ENCODE results near the gene ADAM30.

ADAM30 gene

GRCh38 chr1:119896303-119896702 is at the start of gene ADAM30:
Gene ADAM30 (minus strand): TSS chr1:119896515. CDS start chr1:119896336, 179 bp downstream.
- DNase-seq: no peak

DNA sequence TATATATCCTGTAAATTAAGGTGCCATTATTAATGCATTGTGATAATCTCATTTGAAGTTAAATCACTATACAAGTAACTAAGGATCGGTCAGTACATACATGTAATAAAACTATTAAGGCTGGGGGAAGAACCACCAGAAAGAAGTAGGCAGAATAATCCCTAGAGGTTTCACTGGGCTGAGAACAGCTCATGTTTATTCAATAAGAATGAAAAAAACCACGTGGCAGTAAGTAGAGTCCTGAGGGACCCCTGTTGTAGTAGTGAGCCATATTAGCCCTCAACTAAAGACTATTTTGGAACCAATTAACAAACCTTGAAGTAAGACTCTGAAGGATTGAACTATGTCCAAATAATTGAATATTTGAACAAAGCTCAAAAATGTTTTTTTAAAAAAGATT is 46.9 kb upstream of the ADAM30 start:
- no peak for DNase-seq

DNA sequence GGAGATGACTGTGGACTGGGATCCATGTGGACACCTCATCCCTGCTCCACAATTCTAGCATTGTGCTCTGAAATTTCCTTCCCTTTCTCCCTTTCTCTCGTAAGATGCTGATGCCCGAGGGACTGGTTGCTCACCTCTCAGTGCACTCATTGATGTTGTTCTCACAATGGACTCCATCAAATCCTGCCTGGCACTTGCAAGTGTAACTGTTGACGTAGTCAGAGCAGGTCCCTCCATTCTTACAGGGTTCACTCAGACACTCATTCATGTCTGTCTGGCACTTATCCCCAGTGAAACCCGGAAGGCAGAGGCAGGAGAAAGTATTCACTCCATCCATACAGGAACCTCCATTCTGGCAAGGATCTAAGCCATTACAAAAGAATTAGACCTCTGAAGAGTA is 45.1 kb upstream of the ADAM30 start:
- DNase-seq: no peak

GRCh38 chr1:119940697-119941096 is 44.4 kb upstream of the ADAM30 start:
- no peak for DNase-seq

GRCh38 chr1:119937198-119937597 is 40.9 kb upstream of the ADAM30 start:
- DNase-seq: no peak

GRCh38 chr1:119935915-119936314 is 39.6 kb upstream of the ADAM30 start:
- DNase-seq: no peak

GRCh38 chr1:119935373-119935772 is 39.1 kb upstream of the ADAM30 start:
- no peak for DNase-seq

DNA sequence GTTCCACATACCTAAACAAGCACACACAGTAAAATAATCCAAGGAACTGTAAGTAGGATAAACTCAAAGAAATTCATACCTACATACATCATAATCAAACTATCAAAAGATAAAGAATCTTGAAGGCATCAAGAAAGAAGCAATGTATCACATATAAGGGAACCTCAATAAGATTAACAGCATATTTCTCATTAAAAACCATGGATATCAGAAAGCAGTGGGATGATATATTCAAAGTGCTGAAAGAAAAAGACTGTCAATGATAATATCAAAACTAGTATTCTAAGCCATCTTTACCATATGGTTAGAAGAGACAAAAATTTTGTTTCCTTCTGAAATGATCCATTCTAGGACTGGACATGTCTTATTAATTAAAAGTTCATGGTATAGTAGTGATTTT is 37.1 kb upstream of the ADAM30 start:
- DNase-seq: no peak

- DNase-seq: no peak
Observed at GRCh38 chr1:119929643-119930315, 33.5 kb upstream of the ADAM30 start.

GRCh38 chr1:119926553-119926952 is 30.2 kb upstream of the ADAM30 start:
- no peak for DNase-seq

- DNase-seq: no peak
Observed at GRCh38 chr1:119924948-119925898, 28.9 kb upstream of the ADAM30 start.

GRCh38 chr1:119920104-119920968 is 24.0 kb upstream of the ADAM30 start:
- no peak for DNase-seq

DNA sequence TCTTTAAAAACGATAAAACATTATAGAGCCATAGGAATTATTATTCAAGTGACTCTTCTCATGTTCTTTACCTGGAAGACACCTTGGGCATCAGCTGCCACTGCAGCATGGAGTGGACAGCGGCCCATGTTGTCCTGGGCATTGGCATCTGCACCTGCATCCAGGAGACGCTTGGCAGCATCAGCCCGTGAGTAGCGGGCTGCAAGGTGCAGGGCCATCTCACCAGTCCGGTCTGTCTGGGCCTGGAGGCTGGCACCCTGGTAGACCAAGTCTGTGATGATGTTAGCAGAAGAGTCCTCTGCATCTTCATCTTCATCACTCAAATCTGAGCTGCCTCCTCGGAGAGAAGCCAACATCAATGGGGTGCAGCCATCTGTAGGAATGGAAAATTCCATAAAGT is 22.9 kb upstream of the ADAM30 start:
- DNase-seq: no peak

- no peak for DNase-seq
Observed at GRCh38 chr1:119918301-119918700, 22.0 kb upstream of the ADAM30 start.

- no peak for DNase-seq
Observed at GRCh38 chr1:119917304-119918055, 21.2 kb upstream of the ADAM30 start.

- no peak for DNase-seq
Observed at GRCh38 chr1:119915517-119915916, 19.2 kb upstream of the ADAM30 start.

DNA sequence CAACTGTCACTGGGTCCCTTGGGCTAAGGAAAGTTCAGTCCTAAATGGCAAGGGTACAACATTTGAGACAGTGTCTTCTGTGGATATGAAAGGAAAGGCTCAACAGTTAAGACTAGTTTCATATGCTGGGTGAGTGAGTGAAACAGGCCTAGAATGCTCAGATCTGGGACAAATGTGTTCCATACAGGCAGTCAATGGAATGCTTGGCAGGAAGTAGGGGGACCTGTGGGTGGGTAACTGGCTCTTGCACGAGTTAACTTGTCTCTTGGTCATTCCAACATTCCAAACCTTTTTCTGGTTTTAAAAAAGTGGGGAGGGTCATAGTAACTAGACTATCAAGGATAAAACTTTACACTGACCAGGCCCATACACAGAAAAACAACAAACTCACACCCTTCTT is 17.8 kb upstream of the ADAM30 start:
- no peak for DNase-seq

DNA sequence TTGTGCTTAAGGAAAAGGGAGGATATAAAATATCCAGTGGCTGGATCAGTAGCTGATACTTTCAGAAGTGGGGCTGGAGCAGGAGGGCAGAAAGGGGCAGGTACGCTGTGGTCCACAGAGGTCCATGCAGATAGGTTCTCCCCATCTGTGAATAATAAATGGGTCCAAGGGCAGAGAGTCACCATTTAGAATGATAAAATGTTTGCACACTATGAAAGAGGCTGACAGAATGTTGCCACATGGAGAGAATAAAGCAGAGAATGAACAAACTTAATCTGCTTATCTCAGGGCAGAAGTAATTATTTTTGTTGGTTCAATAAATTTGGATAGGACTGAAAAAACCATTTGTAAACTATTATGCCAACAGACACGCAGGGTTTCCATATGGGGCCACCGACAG is 16.6 kb upstream of the ADAM30 start:
- DNase-seq: no peak

- DNase-seq: no peak
Observed at GRCh38 chr1:119911775-119912174, 15.5 kb upstream of the ADAM30 start.

- no peak for DNase-seq
Observed at GRCh38 chr1:119910618-119911017, 14.3 kb upstream of the ADAM30 start.

- no peak for DNase-seq
Observed at GRCh38 chr1:119909890-119910596, 13.7 kb upstream of the ADAM30 start.

- no peak for DNase-seq
Observed at GRCh38 chr1:119908661-119909060, 12.3 kb upstream of the ADAM30 start.

Measured in GDM1 (cell line).